Vagina (tissue), 2 donors: Measurements from ENCODE around the gene SYF2.

Source experiments
- CTCF ChIP-seq, 3 experiments: fragments of 450-650 bp in 2 of 3; fragments of 200-600 bp in 1 of 3; sonication (generic) in 1 of 3; IDR thresholded peaks; one replicate each; pipeline ENCODE4 v1.5.1; 2017 to 2019; ENCODE audit warnings: antibody characterized with exemption in 3 of 3, mild to moderate bottlenecking in 2 of 3, moderate library complexity in 2 of 3
- POLR2A ChIP-seq, 2 donors: fragments of 450-650 bp; IDR thresholded peaks; one replicate each; pipeline ENCODE4 v1.6.1; 2017; ENCODE audit warnings: antibody characterized with exemption in 2 of 2, mild to moderate bottlenecking in 2 of 2, moderate library complexity in 2 of 2
- POLR2AphosphoS5 ChIP-seq, 2 donors: sonication (generic); formaldehyde crosslinking; IDR thresholded peaks; one replicate each; pipeline ENCODE4 v1.9.0; 2017; ENCODE audit warnings: antibody characterized with exemption in 2 of 2, mild to moderate bottlenecking in 2 of 2, low read depth in 1 of 2; ENCODE audit not compliant: insufficient read depth in 1 of 2

- TF ChIP-seq CTCF (IDR thresholded peaks at IDR 0.05) (peak; percentile 48 to 66 (median 53)), POLR2AphosphoS5 (IDR thresholded peaks at IDR 0.05; ENCODE audit: insufficient read depth in 1 of 2, low read depth in 1 of 2) (no peak), POLR2A (IDR thresholded peaks at IDR 0.05) (no peak)
These were observed 27.4 kb downstream of the SYF2 start for GRCh38 chr1:25204797-25205480.
